ENCODE measurements around the gene ELANE.
"Not testable (repeated sequence)": the region's sequence is repeated elsewhere in the genome, so short reads cannot be mapped to it uniquely, and the experiment has no call there.

ELANE gene

DNA sequence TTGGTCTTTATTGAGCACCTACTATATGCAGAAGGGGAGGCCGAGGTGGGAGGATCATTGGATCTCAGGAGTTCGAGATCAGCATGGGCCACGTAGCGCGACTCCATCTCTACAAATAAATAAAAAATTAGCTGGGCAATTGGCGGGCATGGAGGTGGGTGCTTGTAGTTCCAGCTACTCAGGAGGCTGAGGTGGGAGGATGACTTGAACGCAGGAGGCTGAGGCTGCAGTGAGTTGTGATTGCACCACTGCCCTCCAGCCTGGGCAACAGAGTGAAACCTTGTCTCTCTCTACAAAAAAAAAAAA is 11.2 kb downstream of the ELANE start:
- DNase-seq, result no peak

DNA sequence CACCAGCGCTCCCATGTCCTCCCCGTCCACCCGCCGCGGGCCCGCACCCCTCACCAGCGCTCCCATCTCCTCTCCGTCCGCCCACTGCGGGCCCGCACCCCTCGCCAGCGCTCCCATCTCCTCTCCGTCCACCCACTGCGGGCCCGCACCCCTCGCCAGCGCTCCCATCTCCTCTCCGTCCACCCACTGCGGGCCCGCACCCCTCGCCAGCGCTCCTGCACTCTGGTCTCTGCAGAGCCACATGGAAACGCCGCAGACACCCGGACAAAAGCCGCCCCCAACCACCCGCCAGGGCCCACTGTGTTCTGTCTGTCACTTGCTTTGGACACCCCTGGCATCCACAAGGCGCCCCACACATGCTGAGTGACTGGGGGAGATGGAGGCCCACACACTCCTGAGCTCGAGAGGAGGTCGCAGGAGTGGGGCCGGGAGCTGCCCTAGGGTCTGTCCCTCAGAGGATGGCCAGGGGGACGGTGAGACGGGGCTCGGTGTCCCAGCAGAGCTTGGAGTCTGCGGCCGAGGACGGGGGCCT is 14.7 kb downstream of the ELANE start:
- no peak for DNase-seq

DNA sequence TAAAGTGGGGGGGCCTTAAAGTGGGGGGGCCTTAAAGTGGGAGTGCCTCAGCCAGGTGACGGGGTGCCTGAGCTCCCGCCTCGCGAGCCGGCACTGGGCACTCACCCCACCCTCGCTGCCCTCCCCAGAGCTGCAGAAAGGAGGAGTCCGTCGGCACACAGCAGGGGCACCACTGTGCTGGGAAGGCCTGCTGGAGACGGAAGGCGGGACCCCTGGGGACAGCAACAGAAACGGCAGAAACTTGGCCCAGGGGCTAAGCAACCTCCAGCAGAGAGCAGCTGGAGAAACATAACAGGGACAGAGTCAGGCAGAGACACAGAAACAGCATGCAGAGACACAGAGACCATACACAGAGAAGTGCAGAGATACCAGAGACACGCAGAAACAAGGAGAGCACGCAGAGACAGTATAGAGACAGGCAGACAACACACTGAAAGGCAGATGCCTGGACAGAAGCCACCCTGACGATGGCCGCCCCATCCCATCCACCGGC is 15.2 kb downstream of the ELANE start:
- no peak for DNase-seq

DNA sequence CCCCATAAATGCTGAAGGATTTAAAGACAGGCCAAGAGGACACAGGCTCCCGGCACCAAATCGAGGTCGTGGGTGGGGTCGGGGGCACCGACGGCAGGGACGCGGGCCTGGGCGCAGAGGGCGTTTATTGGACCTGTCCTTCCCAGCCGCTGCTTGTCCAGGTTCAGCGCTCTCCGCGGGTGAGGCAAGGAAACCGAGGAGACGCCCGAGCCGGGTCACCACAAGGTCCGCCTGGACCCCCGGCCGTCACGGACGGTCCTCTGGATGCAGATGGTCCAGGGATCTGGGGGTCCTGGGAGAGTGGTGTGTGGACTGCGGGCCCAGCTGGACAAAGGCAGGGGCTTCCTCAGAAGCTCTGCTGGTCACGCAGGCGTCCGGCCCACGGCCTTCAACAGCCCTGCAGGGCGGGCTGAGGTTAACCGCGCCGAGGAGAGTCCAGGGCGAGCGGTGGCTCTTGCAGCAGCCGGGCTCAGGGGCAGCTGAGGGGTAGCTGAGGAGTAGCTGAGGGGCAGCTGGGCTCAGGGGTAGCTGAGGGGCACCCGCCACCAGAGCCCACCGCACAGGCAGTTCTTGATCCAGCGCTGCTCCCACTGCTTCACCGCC is 15.9 kb downstream of the ELANE start:
- DNase-seq, result no peak

DNA sequence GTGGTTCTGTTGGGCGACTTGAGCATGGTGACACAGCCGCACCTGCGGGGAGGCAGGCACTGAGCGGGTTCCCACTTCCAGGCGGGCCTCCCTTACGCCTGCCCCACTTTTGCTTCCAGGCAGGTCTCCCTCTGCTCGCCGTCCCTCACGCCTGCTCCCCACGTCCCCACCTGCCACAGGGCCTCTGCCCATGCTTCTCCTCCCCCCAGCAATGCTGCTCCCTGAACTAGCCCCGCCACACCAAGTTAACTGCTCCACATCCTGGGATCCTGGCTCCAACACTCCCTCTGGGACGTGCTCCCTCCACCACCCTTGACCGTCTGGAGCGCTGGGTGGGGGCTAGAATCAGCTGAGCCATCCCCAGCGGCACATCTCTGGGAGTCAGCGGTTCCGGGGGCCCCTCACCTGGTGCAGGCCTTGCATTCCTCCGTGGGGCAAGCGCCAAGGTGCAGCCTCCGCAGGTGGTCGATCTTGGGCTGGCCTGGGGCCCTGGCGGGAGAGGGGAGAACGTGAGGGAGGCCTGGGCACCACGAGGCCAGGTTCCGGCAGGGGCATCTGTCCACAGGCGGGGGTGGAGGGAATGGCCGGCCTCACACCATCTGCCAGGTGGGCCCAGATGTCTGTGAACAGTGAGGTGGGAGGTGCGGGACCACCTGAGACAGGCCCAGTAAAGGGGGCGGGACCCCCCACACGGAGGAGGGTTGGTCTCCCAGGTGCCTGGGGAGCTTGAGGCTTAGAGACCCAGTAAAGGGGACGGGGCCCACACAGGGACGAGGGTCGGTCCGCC is 16.5 kb downstream of the ELANE start:
- DNase-seq, result no peak

DNA sequence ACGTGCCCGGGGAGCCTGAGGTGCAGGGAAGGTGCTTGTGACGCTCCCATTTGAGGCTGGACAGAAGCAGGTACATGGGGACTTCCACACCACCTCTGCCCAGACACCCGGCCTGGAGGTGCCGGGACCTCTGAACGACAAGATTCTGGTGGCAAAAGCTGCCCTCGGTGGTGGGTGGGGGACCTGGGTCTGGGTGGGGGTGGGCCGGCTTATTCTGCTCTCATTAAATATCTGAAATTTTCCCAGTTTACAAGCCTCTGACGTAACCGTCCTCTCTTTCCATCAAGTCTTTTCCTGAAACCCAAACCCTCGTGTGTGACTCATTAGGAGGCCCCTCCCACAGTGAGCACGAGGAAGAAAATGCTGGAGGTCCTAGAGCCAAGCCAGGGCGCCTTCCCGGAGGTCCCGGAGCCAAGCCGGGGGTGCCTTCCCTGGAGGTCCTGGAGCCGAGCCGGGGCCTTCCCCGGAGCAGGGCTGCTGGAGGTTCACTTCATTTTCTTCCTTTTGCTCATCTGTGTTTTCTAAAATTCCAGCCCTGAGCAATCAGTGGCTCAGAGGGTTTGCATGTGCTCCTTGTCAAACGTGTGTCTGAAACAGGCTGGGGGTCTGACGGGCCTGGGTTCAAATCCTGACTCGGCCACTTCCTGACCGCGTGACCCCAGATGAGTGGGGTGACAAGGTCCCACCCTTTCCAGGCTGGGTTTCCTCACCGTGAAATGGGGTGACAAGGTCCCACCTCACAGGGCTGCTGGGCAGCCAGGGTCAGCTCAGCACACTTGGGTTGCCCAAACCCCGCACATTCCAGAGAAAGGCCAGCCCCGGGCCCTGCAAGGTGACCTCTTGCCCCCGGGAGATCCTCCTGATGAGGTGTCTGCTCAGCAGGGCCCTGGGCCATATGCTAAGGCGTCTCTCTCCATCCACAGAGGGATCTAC is 17.4 kb downstream of the ELANE start:
- DNase-seq, result peak; percentile 82

DNA sequence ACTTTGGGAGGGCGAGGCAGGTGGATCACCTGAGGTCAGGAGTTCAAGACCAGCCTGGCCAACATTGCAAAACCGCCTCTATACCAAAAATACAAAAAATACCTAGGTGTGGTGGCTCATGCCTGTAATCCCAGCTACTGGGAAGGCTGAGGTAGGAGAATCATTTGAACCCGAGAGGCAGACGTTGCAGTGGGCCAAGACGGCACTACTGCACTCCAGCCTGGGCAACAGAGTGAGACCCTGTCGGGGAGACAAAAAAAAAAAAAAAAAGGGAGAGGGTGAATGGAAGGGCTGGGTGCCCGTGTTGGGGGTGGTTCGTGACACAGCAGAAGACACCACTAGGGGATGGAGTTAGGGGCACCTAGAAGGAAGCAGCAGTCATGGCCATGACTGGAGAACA is 18.2 kb downstream of the ELANE start:
- no peak for DNase-seq

DNA sequence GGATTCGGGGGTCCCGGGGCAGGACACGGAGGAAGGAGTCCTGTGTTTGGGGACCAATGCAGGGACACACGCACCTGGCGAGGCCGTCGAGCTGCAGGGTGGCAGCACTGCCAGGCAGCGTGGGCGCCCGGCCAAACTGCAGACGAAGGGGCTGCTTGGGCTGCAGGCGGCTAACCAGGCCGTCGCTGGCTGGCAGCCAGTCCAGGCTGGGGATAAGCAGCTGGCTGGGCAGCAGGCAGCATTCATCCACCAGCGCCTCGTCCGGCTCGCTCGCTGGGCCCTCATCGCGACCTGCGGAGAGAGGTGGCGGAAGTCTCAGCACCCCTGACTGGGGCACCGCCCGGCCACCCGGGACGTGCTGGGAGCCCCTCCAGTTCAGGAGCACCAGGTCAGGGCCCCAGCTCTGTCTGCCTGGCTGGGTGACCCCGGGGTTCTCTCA is 18.9 kb downstream of the ELANE start:
- no peak for DNase-seq

DNA sequence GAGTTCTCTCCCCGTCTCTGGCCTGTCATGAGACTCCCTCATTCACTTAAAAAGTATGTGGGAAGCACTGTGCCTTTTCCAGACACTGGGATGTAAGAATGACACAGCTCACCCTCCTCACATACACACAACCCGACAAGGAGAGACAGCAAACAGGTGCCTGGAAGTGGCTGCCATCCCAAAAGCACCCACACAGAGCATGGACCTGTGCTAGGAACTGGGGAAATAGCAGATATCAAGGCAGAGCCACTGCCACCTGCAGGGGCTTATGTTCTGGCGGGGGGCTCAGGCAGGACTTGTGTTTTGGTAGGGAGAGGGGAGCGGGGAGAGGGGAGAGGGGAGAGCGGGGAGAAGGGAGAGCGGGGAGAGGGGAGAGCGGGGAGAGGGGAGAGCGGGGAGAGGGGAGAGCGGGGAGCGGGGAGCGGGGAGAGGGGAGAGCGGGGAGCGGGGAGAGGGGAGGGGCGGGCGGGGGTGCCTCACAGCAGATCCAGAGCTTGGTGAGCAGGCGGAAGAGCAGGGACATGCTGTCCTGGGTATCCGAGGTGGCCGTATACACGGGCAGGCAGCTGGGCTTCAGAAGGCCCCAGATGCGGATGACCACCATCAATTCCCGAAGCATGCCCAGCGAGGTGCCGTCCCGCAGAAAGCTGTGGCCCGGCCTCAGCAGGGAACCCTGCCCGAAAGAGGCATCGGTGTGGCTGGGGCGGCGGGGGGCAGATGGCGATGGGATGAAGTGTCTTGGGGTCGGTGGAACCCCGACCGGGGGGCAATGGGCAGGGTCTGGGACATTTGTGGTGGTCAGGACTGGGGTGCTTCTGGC is 19.6 kb downstream of the ELANE start:
- DNase-seq, result peak; percentile 73

DNA sequence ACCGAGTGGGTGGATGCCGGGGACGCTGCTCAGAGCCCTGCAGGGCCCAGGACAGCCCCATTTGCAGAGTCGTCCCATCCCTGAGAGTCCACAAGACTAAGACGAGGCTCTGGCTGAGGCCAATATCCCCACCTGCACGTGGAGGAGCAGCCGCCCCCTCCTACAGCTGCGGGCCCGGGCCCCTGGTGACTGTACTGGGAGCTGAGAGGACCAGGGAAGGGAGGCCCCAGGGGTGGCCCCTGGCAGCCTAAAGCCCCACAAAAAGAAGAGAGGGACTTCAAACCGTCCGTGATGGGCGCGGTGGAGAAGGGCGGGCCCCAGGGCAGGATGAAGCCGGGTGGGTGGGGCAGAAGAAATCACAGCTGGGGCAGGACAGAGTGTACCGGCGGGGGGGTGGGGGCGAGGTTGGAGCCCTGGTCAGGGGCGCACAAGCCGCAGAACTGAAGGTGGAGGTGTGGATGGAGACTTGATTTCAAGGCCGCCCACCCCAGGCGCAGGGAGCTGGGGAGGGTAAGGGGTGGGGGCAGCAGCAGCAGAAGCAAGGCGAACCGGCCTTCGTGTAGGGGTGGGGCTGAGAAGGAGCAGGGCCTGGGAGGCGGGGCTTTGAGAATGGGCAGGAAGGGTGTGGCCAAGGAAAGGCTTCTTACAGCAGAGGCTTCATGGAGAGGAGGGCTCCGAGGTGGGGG is 20.3 kb downstream of the ELANE start:
- DNase-seq, result peak; percentile 86

DNA sequence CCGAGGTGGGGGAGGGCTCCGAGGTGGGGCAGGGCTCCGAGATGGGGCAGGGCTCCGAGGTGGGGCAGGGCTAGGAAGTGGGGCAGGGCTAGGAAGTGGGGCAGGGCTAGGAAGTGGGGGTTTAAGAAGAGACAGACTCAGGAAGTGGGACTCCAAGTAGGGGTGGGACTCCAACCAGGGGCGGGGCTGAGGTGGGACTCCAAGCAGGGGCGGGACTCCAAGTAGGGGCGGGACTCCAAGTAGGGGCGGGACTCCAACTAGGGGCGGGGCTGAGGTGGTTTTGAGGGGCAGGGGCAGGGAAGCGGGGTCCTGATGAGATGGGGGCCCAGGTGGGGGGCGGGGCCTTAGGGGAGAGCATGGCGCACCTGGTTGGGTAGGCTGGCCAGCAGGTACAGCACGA is 21.0 kb downstream of the ELANE start:
- DNase-seq, result no peak

DNA sequence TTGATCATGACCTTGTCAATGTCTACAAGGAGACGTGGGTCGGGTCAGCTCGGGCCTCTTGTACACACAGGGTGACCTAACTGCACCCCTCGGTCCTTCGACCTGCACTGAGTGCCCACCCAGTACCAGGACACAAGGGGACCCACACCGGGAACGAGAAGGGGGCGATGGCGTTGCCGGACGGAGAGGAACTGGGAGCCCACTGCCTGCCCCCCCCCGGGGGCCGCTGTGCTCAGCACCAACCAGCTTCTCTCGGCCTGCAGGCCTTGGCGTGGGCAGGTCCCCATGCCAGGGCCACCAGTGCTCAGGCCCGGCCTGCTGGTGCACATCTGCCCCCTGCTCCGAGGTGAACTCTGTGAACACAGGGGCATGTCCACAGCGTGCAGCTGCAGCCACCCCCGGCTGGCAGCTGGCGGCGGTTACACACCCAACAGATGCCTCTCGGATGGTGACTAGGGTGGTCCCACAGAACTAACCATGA is 21.5 kb downstream of the ELANE start:
- no peak for DNase-seq

DNA sequence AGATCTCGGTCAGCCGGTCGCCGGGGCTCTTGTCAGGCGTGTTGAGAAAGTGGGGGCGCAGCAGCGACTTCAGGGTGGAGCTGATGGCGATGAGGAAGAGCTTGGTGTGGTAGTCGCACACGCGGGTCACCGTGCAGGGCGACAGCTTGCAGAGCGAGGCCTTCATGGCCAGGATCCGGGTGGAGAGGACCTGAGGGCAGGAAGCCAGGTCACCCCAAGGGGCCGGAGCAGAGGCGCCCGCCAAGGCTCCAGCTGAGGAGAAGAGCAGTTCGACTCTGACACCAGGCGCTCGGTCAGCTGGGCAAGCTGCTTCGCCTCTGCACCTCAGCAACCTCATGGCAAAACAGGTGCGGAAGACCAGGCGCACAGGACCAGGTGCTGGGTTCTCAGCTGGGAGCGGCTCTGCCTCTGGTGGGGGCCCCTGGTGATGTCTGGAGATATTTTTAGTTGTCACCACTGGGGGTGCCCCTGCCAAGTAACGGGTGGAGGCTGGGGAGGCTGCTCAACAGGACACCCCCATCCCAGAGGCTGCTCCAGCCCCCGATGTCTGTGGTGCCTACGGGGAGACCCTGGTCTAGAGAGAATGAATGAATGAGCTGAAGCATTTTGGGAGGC is 23.3 kb downstream of the ELANE start:
- DNase-seq, result no peak

DNA sequence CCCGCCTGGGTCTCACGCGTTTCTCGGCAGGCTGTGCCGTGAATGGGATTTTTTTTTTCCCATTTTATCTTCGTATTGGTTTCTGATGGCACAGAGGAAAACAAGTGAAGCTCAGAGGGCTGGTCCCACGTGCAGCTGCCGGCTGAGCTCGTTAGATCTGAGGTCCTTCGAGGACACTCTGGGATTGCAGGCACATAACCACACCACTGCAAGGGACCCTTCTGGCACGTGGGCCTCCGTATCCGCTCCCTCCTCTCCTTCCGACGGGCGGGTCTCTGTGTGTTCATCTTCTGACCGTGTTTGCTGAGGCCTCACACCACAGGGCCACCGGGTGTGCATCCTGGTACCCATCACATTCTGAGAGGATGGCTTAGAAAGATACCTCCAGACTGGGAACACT is 24.0 kb downstream of the ELANE start:
- no peak for DNase-seq

DNA sequence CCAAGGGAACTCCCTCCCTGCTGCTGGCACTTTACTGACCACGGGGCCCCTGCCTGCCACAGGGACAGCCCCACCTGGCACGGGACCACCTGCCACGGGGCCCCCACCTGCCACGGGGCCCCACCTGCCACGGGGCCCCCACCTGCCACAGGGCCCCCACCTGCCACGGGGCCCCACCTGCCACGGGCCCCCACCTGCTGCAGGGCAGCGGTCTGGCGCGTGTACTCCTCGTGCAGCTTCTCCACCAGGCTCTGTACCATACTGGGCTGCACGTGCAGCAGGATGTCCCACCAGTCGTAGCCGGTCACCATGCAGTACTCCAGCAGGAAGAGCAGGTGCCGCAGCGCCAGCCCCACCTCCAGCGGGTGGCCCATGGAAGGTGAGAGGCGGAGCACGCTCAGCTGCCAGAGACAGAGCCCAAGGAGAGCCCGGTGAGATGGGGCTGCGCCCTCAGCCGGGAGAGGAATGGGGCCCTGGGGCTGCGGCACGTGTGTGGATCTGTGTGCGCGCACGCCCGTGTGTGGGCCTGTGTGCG is 24.7 kb downstream of the ELANE start:
- DNase-seq, result no peak

DNA sequence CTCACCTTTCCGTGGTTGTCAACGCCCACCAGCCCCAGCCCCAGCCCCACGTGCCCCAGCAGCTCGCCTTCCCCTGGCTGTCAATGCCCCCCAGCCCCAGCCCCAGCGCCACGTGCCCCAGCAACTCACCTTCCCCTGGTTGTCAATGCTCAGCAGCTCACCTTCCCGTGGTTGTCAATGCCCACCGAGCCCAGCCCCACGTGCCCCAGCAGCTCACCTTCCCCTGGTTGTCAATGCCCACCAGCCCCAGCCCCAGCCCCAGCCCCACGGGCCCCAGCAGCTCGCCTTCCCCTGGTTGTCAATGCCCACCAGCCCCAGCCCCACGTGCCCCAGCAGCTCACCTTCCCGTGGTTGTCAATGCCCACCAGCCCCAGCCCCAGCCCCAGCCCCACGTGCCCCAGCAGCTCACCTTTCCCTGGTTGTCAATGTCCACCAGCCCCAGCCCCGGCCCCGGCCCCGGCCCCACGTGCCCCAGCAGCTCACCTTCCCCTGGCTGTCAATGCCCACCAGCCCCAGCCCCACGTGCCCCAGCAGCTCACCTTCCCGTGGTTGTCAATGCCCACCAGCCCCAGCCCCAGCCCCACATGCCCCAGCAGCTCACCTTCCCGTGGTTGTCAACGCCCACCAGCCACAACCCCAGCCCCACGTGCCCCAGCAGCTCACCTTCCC is 26.0 kb downstream of the ELANE start:
- DNase-seq, result not testable (repeated sequence)

DNA sequence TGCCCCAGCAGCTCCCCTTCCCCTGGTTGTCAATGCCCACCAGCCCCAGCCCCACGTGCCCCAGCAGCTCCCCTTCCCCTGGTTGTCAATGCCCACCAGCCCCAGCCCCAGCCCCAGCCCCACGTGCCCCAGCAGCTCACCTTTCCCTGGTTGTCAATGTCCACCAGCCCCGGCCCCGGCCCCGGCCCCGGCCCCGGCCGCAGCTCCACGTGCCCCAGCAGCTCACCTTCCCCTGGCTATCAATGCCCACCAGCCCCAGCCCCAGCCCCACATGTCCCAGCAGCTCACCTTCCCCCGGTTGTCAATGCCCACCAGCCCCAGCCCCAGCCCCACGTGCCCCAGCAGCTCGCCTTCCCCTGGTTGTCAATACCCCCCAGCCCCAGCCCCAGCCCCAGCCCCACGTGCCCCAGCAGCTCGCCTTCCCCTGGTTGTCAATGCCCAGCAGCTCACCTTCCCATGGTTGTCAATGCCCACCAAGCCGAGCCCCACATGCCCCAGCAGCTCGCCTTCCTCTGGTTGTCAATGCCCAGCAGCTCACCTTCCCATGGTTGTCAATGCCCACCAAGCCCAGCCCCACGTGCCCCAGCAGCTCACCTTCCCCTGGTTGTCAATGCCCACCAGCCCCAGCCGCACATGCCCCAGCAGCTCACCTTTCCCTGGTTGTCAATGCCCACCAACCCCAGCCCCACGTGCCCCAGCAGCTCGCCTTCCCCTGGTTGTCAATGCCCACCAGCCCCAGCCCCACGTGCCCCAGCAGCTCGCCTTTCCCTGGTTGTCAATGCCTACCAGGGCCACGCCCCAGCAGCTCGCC is 26.9 kb downstream of the ELANE start:
- not testable (repeated sequence) for DNase-seq

DNA sequence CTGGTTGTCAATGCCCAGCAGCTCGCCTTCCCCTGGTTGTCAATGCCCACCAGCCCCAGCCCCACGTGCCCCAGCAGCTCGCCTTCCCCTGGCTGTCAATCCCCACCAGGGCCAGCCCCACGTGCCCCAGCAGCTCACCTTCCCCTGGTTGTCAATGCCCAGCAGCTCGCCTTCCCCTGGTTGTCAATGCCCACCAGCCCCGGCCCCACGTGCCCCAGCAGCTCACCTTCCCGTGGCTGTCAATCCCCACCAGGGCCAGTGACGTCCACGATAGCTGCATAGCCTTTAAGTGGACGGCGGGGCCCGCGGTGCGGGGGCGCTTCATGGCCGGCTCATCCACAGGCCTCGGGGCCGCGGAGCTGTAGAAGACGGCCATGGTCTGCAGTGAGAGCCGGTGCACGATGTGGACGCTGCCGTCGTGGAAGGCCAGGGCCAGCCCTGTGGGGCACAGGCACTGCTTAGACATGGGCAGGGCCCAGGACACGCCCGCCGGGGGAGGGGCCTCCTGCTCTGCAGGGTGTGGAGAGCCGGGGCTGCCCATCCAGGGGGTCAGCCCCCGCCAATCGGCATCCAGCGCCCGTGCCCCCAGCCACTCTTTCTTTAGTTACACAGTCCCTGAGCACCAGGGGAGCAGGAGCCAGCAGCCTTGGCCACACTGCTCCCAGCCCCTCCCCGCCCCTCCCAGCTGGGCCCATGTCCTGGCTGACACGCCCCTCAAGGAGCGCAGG is 27.8 kb downstream of the ELANE start:
- DNase-seq, result no peak

Measured in islet precursor cell (in vitro differentiated cells).